SU-DHL-6 (cell line): ENCODE results near the gene KIF17.

ENCODE experiments used
- H2AFZ ChIP-seq: fragments of 200-600 bp; sonication (generic); 2 replicates; pipeline ENCODE4 v1.6.1; 2014; ENCODE audit warnings: low read depth, mild to moderate bottlenecking, moderate library complexity, mixed read lengths, antibody characterized with exemption, low read length; ENCODE audit not compliant: severe bottlenecking
- H3F3A ChIP-seq: fragments of 200-600 bp; shearing (Covaris generic); 2 replicates; pipeline ENCODE4 v1.6.0; 2016; ENCODE audit warnings: antibody characterized with exemption, mild to moderate bottlenecking; ENCODE audit not compliant: insufficient read depth
- H3K27ac ChIP-seq: fragments of 200-600 bp; sonication (generic); 2 replicates; pipeline ENCODE4 v1.5.1; 2016; ENCODE audit warnings: low read depth, mild to moderate bottlenecking, low read length, moderate library complexity, mixed read lengths
- H3K27me3 ChIP-seq: fragments of 200-600 bp; sonication (generic), shearing (Covaris generic); 2 replicates; pipeline ENCODE4 v1.6.0; 2014; ENCODE audit warnings: mild to moderate bottlenecking, low read length
- H3K36me3 ChIP-seq: fragments of 200-600 bp; sonication (generic); 2 replicates; pipeline ENCODE4 v1.6.1; 2014; ENCODE audit warnings: mild to moderate bottlenecking, low read length, mixed read lengths
- H3K4me2 ChIP-seq: fragments of 300-600, 200-600 bp; shearing (Covaris generic), sonication (generic); 2 replicates; pipeline ENCODE4 v1.6.0; 2014; ENCODE audit warnings: low read length, low read depth, mild to moderate bottlenecking; ENCODE audit not compliant: poor library complexity, severe bottlenecking
- H3K4me3 ChIP-seq: fragments of 200-600 bp; sonication (generic); 2 replicates; pipeline ENCODE4 v1.5.1; 2014; ENCODE audit warnings: antibody characterized with exemption, low read length, mild to moderate bottlenecking, mixed read lengths; ENCODE audit not compliant: insufficient read depth, poor library complexity, severe bottlenecking
- H3K79me2 ChIP-seq: fragments of 200-600 bp; sonication (generic); 2 replicates; pipeline ENCODE4 v1.6.1; 2014; ENCODE audit warnings: mild to moderate bottlenecking, low read length, moderate library complexity; ENCODE audit not compliant: insufficient read depth
- H3K9ac ChIP-seq: fragments of 200-600 bp; sonication (generic); 2 replicates; pipeline ENCODE4 v1.7.0; 2014; ENCODE audit warnings: mild to moderate bottlenecking, low read length
- H3K9me2 ChIP-seq: fragments of 200-600 bp; sonication (generic); replicated peaks from 2 replicates; pipeline ENCODE4 v1.6.1; 2014; ENCODE audit warnings: low read length; ENCODE audit not compliant: insufficient read depth
- H3K9me3 ChIP-seq: fragments of 200-600 bp; sonication (generic); 2 replicates; pipeline ENCODE4 v1.6.1; 2014; ENCODE audit warnings: low read length, mixed read lengths; ENCODE audit not compliant: insufficient read depth
- H4K20me1 ChIP-seq: fragments of 200-600 bp; sonication (generic); 2 replicates; pipeline ENCODE4 v1.6.1; 2014; ENCODE audit warnings: low read depth, mild to moderate bottlenecking, antibody characterized with exemption, low read length, moderate library complexity, mixed read lengths
- CTCF ChIP-seq: fragments of 200-600 bp; sonication (generic); IDR thresholded peaks from one replicate; pipeline ENCODE4 v1.5.1; 2017; ENCODE audit warnings: antibody characterized with exemption, mild to moderate bottlenecking, low read length, moderate library complexity; ENCODE audit not compliant: insufficient read depth, poor library complexity, severe bottlenecking
- EZH2phosphoT487 ChIP-seq: fragments of 200-600 bp; sonication (generic), shearing (Covaris generic); conservative IDR thresholded peaks from 2 replicates; pipeline ENCODE4 v1.6.1; 2018; ENCODE audit warnings: mild to moderate bottlenecking, antibody characterized with exemption, low read length, moderate library complexity, mixed read lengths

The KIF17 gene

GRCh38 chr1:20760322-20760721 lies 42.5 kb upstream of the KIF17 start:
- H2AFZ ChIP-seq, result no peak overlapping the region
- no peaks in the 10 kb centered on the region for H3K79me2 ChIP-seq

DNA sequence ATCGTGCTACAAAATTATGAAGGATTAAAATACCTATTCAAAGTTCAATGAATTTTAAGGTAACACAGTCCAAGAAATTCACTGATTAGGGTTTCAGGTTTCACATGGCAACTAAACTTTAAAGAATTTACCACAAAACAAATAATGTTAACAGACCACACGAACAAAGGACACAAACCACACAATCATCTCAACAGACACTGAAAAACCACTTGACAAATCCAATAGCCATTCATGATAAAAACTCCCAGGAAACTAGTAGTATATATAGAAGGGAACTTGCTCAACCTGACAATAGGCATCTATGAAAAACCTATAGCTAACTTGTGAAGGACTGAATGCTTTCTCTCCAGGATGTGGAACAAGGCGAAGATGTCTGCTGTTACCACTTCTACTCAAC lies 35.8 kb upstream of the KIF17 start:
- peaks cover 18% of the 10 kb centered on the region; the same call in 1 of the 2 replicates for H3F3A ChIP-seq
- TF ChIP-seq CTCF, result no peak
- no peak for TF ChIP-seq EZH2phosphoT487
- no peaks in the 10 kb centered on the region; the same call in 1 of the 2 replicates for H3K79me2 ChIP-seq
- no peak overlapping the region for H3K4me3 ChIP-seq
- no peak overlapping the region for H3K4me2 ChIP-seq
- no peak overlapping the region for H2AFZ ChIP-seq
- no peak overlapping the region for H3K27ac ChIP-seq
- peaks cover 30% of the 10 kb centered on the region for H3K36me3 ChIP-seq
- no peaks in the 10 kb centered on the region for H3K9me3 ChIP-seq
- H3K9ac ChIP-seq, result no peak overlapping the region
- H3K27me3 ChIP-seq, result no peaks in the 10 kb centered on the region
- no peaks in the 10 kb centered on the region for H3K9me2 ChIP-seq
- no peaks in the 10 kb centered on the region for H4K20me1 ChIP-seq

More at GRCh38 chr1:20760322-20760721, 42.5 kb upstream of the KIF17 start:
- no peak overlapping the region for H3K27ac ChIP-seq
- H3K9ac ChIP-seq, result no peak overlapping the region
- H3K36me3 ChIP-seq, result peaks cover 50% of the 10 kb centered on the region
- H3K4me3 ChIP-seq, result no peak overlapping the region
- no peak for TF ChIP-seq CTCF
- no peak for TF ChIP-seq EZH2phosphoT487
- H3K4me2 ChIP-seq, result no peak overlapping the region
- H3K27me3 ChIP-seq, result no peaks in the 10 kb centered on the region
- H3F3A ChIP-seq, result peaks cover 9% of the 10 kb centered on the region; the same call in 1 of the 2 replicates
- no peaks in the 10 kb centered on the region for H3K9me3 ChIP-seq
- H3K9me2 ChIP-seq, result no peaks in the 10 kb centered on the region
- H4K20me1 ChIP-seq, result no peaks in the 10 kb centered on the region; the same call in 1 of the 2 replicates

DNA sequence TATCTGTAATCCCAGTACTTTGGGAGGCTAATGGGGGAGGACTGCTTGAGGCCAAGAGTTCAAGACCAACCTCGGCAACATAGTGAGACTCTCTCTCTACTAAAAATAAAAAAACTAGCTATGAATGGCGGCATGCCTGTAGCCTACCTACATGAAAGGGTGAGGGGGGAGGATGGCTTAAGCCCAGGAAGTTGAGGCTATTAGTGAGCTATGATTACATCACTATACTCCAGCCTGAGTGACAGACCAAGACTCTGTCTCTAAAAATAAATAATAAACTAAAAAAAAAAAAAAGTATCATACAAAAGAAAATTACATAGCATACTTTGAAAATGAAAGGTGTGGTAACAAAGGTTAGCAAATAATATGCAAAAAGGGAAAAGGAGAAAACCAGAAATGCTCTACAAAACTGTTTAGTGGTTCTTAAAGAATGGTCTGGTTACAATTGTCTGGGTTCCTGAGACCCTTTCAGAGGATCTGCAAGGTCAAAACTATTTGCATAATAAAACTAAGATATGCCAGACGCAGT lies 33.7 kb upstream of the KIF17 start:
- H3K4me3 ChIP-seq, result no peak overlapping the region
- no peak overlapping the region for H3K27ac ChIP-seq
- H3K4me2 ChIP-seq, result no peak overlapping the region
- H3K9me2 ChIP-seq, result no peaks in the 10 kb centered on the region
- H3K9me3 ChIP-seq, result no peaks in the 10 kb centered on the region
- H3F3A ChIP-seq, result peaks cover 17% of the 10 kb centered on the region; the same call in 1 of the 2 replicates
- H4K20me1 ChIP-seq, result no peaks in the 10 kb centered on the region
- no peaks in the 10 kb centered on the region for H3K27me3 ChIP-seq
- H2AFZ ChIP-seq, result no peak overlapping the region
- H3K79me2 ChIP-seq, result no peaks in the 10 kb centered on the region; the same call in 1 of the 2 replicates
- H3K9ac ChIP-seq, result no peak overlapping the region
- no peak for TF ChIP-seq EZH2phosphoT487
- TF ChIP-seq CTCF, result no peak
- peaks cover 46% of the 10 kb centered on the region for H3K36me3 ChIP-seq
